Dedifferentiated amniotic fluid mesenchymal stem cell (primary cell): ENCODE measurements around the gene GABBR2.

ENCODE experiments used
- DNase-seq: peaks from one replicate; pipeline ENCODE4 v3.0.0-alpha.2; 2016; ENCODE audit errors: extremely low spot score

GABBR2 gene

GRCh38 chr9:98344581-98344980, 364.2 kb downstream of the GABBR2 start:
- DNase-seq: no peak

DNA sequence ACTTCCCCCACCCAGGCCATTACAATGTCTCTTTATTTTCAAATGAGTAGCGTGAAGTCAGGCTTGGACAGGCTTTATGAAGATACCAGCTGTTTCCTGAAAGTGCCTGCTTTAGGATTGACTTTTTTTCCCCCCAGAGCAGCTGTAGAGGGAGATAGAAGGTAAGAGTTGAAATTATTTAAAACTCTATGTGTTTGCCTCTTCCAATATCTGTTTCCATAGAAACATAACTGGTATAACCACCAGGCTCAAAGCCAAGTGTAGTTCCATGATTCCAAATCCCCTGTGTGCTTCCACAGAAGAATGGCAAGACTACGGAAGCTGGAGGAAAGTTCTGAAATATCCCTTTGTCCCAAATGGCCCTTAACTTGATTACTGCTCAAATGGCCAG, 365.9 kb downstream of the GABBR2 start:
- DNase-seq: no peak

GRCh38 chr9:98342098-98342819, 366.5 kb downstream of the GABBR2 start:
- no peak for DNase-seq

- DNase-seq: no peak
These were observed 367.3 kb downstream of the GABBR2 start for GRCh38 chr9:98341157-98342097.

DNA sequence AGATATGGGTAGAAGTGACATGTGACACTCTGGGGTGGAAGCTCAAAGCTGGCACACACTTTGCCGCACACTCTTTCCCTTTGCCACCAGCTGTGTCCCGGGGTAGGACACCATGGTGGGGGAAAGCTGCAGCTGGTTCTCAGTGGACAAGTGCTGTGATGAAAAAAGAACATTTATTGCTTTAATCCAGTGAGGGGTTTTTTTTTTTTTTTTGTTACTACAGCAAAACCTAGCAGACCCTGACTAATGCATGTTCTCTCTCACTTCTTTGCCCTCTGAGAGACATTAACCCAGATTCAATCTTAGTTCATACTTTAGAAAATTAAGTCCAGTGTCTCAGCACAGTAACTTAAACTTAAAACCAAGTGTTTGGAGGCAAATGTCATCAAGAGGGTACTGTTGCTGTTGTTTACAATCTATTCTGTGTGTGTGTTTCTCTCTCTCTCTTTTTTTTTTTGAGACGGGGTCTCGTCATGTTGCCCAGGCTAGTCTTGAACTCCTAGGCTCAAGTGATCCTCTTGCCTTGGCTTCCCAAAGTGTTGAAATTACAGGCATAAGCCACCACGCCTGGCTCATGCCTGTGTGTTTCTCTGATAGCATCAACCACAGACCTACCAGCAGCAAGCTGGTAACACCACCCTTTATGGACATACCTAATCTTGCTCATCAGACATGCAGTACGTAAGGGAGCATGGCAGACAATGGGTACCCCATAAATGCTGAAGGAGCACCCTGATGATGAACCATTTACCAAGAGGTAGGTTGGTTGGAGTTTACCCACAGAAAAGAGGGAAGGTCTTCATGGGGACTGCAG, 368.5 kb downstream of the GABBR2 start:
- DNase-seq: no peak

DNA sequence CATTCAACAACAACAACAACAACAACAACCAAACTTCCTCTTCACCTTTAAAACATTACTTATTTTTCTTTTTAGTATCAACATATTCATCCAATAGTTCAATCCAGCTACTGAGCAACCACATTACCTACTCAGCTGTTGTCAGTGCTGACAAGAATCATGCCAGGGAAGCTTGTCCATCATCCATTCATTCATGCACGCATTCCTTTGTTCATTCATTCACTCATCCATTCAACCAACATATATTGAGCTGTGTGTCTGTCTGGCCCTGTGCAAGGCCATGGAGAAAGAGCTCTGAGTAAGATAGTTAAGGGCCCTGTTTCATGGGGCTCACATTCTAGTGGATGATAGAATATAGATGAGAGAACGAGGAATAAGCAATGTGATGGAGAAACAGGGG, 373.1 kb downstream of the GABBR2 start:
- DNase-seq: no peak

- no peak for DNase-seq
These were observed 373.9 kb downstream of the GABBR2 start for GRCh38 chr9:98334796-98335195.

DNA sequence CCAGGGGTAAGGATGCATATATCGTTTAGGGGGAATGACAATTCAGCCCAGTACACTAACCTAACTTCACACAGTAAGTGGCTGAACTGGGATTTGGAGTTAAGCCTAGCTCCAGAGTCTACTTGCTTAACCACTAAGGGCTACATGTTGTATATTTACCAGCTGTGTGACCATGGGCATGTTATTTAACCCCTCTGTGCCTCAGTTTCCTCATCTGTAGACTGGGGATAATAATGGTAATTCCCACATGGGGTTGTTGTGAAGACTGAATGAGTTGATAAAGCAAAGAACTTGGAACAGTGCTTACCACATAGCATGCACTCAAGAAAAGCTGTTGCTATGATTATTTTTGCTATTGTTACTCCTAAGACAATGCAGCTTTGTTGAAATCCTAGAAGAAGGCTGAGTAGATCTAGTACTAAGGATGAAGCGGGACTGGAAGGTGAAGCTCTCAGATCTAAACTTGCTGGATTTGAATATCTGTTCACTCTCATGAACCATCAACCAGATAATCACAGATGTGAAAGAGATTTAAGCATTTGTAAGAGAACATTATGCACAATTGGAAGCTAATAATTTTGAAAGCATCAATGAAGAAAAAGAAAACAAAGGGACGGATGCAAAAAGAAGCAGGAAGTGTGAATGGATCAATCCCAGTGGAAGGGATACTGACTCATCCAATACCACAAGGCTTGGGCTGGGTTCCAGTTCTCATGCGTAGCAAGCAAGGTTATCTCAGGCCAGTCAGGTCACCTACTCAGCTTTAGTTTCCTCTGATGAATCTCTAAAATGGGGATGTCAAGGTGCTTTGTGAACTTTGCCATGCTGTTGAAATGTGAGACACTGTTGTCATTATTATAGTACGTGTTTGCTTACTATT, 374.8 kb downstream of the GABBR2 start:
- no peak for DNase-seq

GRCh38 chr9:98332405-98332831, 376.3 kb downstream of the GABBR2 start:
- no peak for DNase-seq

DNA sequence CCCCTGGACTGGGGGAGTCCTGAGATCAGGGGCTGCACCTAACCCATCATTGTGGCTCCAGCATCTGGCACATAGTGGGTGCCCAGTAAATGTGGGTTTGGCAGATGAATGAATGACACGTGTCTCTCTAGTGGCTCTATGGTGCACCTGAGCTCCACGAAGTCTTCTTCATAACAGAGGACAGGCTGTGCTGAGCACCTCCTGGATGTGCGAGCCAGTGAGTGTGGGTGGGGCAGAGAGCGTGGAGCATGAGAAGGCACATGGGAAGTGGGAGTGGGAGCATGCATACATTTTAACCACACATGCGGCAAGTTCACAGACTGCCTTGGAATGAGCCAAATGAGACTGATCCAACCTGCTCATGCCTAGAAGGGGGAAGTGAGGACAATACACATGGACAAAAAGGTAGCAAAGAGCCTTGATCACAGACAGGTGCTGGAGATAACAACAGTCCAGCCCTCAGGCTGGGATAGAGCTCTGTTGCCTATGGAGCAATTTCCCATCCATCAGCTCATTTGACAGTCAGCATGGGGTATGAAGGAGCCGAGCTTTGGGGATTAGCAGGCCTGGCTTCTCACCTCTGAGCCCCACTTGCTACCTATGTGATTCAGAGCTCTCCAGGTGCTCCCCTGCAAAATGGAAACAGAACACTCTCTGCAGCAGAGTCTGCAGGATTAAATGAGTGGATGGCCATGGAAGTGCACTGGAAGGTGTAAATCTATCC, 377.0 kb downstream of the GABBR2 start:
- DNase-seq: no peak

DNA sequence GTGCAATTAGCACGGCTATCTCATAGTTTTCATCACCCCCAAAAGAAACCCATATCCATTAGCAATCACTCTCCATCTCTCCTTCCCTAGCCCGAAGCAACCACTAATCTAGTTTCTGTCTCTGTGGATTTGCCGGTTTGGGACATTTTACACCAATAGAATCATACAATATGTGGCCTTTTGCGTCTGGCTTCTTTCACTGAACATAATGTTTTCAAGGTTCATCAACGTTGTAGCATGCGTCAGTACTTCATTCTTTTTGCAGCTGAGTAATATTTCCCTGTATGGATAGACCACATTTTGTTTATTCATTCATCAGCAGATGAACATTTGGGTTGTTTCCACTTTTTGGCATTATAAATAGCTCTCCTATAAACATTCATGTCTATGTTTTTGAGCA, 377.9 kb downstream of the GABBR2 start:
- peak; percentile 30 for DNase-seq

GRCh38 chr9:98329904-98330303, 378.8 kb downstream of the GABBR2 start:
- DNase-seq: no peak

GRCh38 chr9:98329281-98329680, 379.5 kb downstream of the GABBR2 start:
- DNase-seq: no peak

DNA sequence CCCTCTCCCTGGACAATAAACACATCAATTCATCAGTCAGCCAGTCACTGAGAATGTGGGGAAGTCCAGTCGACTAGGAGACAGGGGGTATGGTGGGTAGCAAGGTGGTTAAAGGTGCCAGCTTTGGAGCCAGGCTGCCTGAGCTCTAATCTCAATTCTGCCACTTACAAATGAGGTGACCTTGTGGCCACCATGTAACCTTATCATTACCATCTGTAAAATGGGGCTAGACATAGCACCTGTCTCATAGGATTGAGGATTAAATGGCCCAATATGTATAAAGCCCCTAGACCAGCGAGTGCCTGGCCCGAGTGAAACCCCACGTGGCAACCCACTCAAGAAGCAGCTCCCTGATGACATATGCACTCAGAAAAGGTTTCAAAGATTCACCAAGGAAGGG, 380.0 kb downstream of the GABBR2 start:
- DNase-seq: no peak

DNA sequence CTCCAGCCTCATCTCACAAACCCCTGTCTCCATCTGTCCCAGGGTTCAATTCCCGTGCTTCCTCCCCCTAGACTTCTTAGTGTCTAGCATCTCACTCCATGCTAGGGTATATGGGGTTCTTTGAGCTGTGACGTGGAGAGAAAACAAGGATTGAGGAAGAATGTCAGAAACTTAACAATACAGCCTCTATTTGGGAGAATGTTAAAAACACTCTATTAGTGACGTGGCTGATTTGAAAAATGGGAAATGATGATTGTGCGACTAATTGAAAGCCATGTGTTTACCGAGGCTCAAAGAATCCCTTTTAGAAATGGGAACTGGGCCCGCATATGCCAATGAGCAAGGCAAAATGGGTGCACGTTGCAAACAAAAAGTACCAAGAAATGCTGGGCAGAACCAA, 380.6 kb downstream of the GABBR2 start:
- DNase-seq: no peak

GRCh38 chr9:98327249-98327561, 381.5 kb downstream of the GABBR2 start:
- no peak for DNase-seq

DNA sequence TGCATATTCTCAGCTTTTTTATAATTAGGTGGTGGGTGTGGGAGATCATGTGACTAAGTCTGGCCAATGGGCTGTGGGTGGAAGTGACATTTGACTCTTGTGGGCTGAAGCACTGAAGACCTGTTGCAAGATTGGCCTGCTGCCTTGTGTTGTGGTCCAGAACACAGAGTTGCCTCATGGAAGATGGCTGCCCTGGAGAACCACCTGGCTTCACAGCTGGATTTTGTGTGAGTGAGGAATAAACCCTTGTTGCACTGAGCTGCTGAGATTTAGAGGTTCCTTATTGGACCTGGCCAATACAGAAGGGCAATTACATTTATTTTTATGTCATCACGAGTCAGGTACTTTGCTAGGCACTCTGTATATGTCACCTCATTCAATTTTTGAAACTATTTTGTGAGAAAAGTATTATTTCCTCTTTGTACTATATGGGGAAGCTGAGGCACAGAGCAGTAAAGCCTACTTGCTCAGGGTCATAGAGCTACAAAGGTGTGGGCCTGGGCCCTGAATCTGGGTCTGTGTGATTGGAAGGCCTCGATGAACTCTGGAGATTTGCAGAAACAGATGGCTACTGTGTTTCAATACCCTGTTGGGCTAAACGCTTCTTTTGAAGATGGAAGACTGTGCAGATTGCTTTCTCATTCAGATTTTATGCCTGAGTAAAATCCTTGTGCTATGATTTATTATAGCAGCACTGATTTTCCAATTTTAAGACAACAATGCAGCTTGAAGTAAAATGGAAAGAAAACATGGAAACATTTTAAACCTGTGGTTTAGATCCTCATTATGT, 382.1 kb downstream of the GABBR2 start:
- DNase-seq: no peak

DNA sequence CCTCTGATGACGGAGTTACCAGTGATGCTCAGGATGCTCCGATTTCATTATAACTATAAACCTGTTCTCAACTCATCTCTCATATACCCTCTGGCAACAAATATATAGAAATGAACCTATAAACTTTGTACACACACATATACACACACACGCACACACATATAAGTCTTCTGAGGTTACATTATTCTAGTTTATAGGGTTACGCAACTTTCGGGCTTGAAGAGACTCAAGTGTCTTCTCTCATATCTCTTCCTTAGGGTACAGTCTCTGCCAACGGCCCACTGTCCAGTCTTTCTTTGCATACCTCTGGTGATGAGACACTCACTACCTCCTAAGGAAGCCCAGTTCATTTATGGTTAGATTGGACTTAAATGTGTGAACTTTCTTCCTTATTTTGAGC, 383.9 kb downstream of the GABBR2 start:
- DNase-seq: no peak

DNA sequence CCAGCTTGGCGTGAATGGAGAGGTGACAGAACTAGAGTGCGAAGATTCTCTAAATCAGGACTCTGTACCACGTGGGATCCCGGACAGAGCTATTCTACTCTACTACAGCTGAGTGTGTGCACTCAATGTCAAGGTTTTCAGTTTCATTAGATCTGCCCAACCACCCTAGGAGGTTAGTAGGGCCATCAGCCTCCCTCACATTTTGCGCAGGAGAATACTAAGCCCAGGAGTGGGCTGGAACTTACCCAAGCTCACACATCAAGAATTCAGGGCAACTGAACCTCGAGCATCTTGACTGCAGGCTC, 385.0 kb downstream of the GABBR2 start:
- no peak for DNase-seq
